Hematopoietic multipotent progenitor cell treated with erythropoietin and hydrocortisone succinate and interleukin-3 and kit ligand, for 8 days (in vitro differentiated cells): Measurements from ENCODE around the gene KRT12.

Source experiments
- DNase-seq: peaks from one replicate; pipeline ENCODE4 v3.0.0-alpha.2; 2015

KRT12 gene

DNA sequence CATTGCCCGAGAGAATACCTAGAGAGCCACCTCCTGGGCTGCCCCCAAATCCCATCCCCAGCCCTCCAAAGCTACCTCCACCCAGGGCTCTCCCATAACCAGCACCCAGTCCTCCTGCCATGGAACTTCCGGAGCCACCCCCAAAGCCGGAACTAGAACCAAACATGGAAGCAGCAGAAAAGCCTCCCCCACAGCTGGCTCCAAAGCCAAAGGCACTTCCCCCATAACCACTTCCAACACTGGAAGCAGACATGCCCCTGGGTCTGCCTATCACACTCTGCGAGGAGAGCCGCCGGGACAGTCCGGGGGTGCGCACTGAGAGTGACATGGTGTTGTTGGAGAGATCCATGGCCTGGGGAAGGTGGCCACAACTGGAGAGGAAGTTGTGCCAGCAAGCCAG, at the start of gene KRT12:
KRT12 (minus strand) TSS at position 386 of the 400 bp plus-strand sequence; CDS start at position 349, 37 bp downstream.
- no peak for DNase-seq

- DNase-seq, result no peak
Observed at GRCh38 chr17:40916366-40916765, 49.3 kb upstream of the KRT12 start.

DNA sequence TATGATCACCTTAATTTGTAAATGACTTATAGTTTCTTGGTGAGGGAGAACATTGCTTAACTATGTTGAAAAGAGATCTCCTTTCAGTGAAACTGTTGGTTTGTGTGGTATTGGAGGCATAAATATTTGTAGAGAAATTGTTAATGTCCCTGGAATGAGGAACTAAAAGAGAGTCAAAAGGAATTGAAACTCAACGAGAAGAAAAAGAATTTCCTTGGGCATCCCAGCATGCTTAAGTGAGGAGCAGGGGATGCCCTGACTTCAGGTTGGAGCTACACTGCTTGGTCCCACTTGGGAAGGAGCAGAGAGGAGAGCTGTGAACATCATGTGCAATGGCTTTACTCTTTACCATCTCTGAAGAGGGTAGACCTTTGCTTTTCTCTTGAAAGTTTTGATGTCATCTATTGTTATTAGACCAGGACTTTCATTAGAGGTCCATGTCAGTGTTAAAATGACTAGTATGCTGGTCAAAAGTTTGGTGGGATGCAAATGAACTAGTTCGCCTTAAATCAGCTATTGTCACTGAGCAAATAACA, 48.8 kb upstream of the KRT12 start:
- DNase-seq, result no peak

GRCh38 chr17:40915199-40915661, 48.2 kb upstream of the KRT12 start:
- no peak for DNase-seq

GRCh38 chr17:40914075-40914855, 47.2 kb upstream of the KRT12 start:
- no peak for DNase-seq

GRCh38 chr17:40912486-40913210, 45.6 kb upstream of the KRT12 start:
- no peak for DNase-seq

- DNase-seq, result no peak
Observed at GRCh38 chr17:40910441-40910841, 43.4 kb upstream of the KRT12 start.

GRCh38 chr17:40909755-40910154, 42.7 kb upstream of the KRT12 start:
- no peak for DNase-seq

GRCh38 chr17:40909351-40909750, 42.3 kb upstream of the KRT12 start:
- peak; percentile 79 for DNase-seq

DNA sequence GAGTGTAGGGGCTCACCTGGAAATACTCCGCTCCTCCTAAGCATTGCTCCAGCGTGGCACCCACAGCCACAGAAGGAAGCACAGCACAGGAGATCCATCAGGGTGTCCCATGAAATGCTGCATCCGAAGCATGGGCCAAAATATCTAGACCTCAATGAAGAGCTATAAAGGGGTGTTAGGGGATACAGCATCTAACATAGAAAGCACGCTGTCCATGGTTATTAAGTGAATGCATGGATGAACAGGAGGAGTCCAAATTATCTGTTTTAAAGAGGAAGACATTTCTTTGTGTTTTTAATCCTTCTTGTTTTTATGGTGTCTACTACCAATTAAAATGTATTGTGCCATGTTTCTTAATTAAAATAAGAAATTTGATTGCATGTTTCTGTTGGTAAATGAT, 39.6 kb upstream of the KRT12 start:
- no peak for DNase-seq

DNA sequence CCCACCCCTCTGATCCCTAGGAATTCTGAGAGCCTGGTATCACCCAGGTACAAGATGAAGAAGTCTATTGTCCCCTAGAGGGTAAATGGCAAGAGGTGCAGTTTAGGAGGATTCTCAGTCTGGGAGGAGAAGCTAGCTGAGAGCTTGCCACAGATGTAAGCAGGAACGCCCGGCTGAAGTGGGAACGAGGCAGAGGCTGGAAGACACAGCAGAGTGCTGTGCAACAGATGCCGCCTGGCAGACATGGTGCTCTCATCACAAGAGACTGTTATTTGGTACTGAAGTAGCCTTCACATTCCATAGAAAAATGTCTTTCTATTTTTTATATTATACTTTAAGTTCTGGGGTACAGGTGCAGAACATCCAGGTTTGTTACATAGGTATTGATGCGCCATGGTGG, 38.3 kb upstream of the KRT12 start:
- no peak for DNase-seq

DNA sequence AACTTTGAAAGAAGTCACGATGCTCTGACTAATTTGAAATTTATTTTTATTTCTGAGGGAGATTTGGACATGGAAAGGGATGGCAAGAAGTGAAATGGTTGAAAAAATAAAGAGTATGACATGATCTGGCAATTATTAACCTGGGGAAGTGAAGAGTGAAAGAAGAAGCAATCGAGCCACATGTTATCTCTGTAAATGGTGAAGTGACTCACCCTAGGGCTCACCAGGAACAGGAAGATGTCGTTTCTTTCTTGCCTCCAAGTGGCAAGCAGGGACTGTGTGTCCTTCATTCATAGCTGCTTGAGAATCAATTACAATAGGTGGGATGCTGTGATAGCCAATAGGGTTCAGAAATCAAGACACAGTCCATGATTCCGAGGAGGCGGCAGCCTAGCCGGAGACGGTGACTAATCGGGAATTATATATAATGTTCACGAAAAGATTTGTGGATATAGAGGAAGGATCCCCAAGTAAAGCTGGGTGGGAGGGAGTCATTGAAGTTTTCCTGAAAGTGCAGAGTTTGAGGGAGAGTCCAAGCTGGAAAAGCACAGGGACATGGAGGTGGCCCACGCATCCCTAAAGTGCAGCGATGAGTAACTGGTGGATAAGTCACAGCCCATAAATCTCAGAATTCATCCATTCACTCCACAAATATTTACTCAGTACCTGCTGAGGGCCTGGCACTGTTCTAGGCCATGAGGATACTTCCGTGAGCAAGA, 36.3 kb upstream of the KRT12 start:
- DNase-seq, result no peak

DNA sequence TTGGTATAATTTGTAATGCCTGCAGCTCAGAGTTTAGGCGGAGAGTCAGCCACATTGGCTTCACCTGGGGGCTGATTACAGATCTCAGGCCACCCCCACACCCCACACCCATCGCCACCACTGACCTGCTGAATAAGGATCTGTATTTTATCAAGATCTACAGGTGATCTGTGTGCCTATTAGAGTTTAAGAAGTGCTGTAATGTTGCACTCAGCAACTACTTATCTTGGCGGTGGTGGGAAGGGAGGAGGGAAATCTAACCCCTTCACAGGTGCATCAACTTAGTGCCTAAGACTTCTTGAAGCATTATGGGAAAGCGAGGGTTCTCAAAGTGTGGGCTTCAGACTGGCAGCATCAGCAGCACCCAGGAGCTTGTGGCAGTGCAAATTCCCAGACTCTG, 35.5 kb upstream of the KRT12 start:
- DNase-seq, result no peak

DNA sequence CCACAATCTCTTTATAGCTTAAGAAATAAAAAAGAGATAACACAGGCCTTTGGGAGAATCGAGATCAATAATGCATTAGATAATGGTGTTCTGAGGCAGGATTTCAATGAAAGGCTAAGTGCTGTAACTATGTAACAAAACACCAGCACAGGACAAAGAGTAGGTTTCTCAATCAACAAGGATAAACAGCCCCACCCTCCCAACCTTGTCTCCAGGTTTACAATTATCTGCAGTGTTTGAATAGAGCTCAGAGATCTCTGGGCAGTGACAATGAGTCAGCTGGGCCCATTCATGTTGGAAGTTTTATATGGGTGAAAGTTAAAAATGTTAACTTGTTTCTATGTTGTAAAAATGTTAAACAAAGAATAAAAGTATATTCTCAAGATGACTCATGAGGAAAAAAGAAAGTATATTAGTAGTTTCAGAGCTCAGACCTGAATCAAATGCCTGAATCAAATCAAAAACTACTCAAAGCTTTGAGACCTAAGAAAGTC, 35.0 kb upstream of the KRT12 start:
- DNase-seq, result no peak

DNA sequence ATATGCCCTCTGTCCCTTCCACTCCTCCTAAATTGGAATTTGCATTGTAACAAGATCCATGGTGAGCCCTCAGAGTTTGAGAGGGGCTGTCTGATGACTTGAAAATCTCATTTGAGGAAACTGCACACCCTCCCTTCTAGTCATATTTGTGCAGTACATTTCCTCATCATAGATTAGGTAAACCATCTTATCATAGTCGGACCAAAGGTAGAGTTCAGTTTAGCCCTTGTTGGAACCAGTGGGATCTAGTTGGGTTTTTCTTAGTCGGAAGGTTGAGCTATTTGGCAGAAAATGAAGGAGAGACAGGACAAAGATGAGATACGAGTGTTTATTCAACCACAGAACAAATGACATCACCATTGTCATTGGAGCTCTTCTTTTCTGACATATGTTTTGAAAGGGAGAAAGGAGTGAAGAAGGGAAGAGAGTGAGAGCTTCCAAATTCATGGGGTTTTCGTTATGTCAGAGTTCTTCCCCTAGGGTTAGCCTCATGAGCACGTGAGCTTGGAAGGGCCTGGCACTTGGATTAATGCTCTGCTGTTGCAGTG, 33.9 kb upstream of the KRT12 start:
- no peak for DNase-seq

DNA sequence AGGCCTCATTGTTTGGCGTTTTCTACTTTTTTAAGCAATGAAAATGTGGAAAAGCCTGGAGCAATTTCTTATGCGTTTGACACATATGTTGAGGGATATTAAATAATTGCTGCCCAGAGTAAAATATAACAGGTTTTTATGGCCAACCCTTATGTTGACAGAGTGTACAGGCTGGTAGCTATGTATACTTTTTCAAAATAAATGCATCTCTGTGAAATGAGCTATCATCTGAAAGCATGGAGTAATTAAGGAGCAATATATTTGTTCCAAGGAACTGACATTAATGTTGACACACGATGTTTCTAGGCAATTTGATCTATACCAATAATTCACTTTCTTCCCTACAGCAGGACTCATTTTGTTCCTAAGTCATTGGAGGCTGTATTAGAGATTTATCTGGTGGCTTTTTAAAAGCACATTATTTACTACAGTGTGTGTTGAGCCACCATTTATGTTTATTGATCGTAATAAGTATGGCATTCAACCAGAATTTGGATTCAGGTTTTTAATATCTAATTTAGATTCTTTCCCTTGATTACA, 30.0 kb upstream of the KRT12 start:
- DNase-seq, result no peak

DNA sequence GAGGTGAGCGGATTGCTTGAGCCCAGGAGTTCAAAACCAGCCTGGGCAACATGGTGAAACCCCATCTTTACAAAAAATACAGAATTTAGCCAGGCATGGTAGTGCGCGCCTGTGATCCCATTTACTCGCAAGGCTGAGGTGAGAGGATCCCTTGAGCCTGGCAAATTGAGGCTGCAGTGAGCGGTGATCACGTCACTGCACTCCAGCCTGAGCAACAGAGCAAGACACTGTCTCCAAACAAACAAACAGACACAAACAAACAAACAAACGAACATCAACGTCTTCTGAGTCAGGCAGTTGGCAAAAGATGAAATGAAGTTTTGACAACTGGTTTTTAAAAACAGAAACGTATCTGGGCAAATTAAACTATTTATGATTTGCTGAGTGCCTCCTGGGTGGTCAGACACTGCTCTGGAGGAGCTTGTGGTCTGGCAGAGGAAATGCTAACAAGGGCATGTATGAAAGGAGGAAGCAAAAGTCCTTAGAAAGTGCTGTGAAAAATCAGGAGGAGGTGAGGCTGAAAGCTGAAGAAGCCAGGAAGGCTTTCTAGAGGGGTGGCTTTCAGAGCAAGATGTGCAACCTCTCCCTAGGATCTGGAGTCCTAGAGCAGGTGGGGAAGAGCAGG, 28.2 kb upstream of the KRT12 start:
- no peak for DNase-seq

DNA sequence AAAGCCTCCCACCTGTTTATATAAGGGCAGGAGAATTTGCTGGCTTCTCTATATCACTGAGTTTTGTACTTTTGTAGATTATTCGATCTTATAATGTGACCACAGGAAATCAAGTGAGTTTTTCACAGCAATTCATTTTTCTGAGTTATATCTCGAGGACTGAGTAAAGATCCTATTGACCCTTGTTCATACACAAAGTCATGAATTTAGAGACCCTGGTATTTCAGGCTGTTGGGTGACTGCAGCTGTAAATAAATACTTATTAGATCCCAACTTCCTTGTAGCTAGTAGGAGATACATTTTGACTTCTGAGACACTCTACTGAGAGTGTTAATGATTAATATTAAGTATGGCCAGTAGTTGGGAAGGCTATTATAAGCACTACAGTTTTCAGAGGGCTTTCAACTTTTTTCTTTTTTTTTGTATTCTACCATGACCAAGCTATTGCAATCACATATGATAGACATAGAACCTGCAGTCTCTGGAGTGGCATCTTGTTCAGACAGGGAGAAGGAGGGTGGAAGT, 21.2 kb upstream of the KRT12 start:
- DNase-seq, result no peak

DNA sequence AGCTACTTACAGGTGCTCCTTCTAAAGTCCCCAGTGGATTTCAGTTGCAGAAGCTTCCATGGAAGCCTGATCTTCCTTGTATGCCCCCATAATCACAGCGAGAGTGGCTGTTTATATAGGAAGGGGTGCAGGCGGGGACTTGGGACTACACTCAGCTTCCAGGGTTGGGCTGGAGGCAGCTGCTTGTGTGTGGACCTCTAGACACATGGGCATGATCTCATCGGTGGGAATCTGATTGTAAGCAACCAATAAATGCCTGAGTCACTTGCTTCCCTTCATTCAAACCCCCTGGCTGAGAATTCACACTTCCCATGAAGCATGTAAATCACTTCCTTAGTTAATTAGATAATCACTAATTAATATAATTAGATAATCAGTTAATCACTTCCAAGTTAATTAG, 19.1 kb upstream of the KRT12 start:
- DNase-seq, result no peak

DNA sequence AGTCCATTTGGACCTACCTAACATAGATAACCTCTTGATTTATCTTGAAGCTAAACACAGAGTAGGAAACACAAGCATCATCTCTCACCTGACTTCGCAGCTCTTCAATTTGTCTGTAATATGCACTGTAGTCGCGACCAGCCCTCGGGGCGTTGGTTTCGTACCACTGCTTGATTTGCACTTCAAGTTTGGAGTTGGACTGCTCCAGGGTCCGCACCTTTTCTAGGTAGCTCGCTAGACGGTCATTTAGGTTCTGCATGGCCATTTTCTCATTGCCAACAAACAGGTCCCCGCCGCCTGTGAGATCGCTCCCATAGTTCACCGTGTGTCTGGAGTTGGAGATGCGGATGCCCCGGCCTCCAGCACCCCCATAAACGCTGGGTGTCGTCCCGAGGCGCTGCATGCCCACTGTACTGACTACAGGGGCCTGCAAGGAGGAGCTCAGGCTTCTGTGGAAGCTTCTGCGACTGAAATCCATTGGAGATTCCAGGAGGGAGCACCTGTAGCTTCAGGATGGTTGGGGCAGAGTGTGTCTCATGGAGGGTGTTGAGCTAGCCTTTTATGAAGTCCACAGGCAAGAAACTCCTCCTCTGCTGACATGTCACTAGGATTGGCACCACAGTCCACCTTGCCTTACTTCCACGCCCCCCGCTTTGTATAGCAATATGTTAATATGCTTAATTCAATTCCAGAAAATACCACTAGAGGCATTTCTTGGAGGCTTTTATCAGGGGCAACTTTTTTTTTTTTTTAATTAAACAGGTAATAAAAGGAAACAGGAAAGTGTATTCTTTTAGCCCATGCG, 17.9 kb upstream of the KRT12 start, which contains the start of gene KRT20:
KRT20 (minus strand) TSS at position 535 of the 805 bp plus-strand sequence; CDS start at position 478, 57 bp downstream.
- no peak for DNase-seq
